Type B pancreatic cell (in vitro differentiated cells): ENCODE results near the gene UGT1A4. TPM values are rescaled to one million over a fixed set of nuclear protein-coding genes. Genes with fewer than 3 reads are reported as not detected.

Experiments
- DNase-seq: peaks from one replicate; pipeline ENCODE4 v3.0.0; 2021; ENCODE audit warnings: mixed read lengths; ENCODE audit not compliant: unreplicated experiment; ENCODE audit errors: extremely low spot score
- H3K27ac Mint-ChIP-seq: 2 replicates; pipeline ENCODE4 v1.8.0; 2021; ENCODE audit warnings: mild to moderate bottlenecking, mixed read lengths
- H3K27me3 Mint-ChIP-seq: 2 replicates; pipeline ENCODE4 v1.8.0; 2021; ENCODE audit warnings: mixed read lengths
- H3K36me3 Mint-ChIP-seq: 2 replicates; pipeline ENCODE4 v1.8.0; 2021; ENCODE audit warnings: mixed read lengths
- H3K4me1 Mint-ChIP-seq: one replicate; pipeline ENCODE4 v1.8.0; 2021; ENCODE audit warnings: mixed read lengths; ENCODE audit not compliant: unreplicated experiment
- H3K4me3 Mint-ChIP-seq: 2 replicates; pipeline ENCODE4 v1.8.0; 2021; ENCODE audit warnings: mild to moderate bottlenecking, mixed read lengths
- H3K9me3 Mint-ChIP-seq: 2 replicates; pipeline ENCODE4 v1.8.0; 2021; ENCODE audit warnings: mixed read lengths
- CTCF ChIP-seq: fragments of 200-600 bp; sonication (generic); conservative IDR thresholded peaks from 2 replicates; pipeline ENCODE4 v1.5.0; 2021; ENCODE audit warnings: antibody characterized with exemption, mild to moderate bottlenecking
- total RNA-seq: library from RNA; stranded (reverse); gene quantifications from 2 replicates; pipeline ENCODE4 v1.2.1, GENCODE V29; 2021; ENCODE audit warnings: low replicate concordance

The UGT1A4 gene
- total RNA-seq, 1 donor from 2014 or later = not detected

DNA sequence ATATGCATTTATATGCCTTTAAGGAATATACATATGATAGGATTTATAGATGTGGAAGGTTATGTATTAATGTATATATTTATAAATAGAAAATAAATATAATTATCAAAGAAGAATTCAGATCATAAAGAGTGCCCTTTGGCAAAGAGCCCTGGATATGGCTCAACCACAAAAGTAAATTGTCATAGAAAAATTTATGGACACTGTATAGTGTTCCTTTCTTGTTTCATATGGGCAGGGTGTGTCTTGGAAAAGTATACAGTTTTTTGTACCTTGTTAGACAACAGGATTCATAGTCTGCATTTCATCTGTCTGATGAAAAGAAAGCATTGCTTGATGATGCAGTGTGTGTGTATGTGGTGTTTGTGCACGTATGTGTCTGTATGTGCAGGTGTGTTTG, 33.9 kb upstream of the UGT1A4 start:
- DNase-seq = no peak
- H3K9me3 Mint-ChIP-seq = no peaks in the 10 kb centered on the region
- peaks cover 15% of the 10 kb centered on the region for H3K27me3 Mint-ChIP-seq
- H3K27ac Mint-ChIP-seq = no peak overlapping the region
- H3K4me1 Mint-ChIP-seq = no peaks in the 10 kb centered on the region
- TF ChIP-seq CTCF = no peak
- H3K36me3 Mint-ChIP-seq = no peaks in the 10 kb centered on the region
- no peak overlapping the region for H3K4me3 Mint-ChIP-seq

DNA sequence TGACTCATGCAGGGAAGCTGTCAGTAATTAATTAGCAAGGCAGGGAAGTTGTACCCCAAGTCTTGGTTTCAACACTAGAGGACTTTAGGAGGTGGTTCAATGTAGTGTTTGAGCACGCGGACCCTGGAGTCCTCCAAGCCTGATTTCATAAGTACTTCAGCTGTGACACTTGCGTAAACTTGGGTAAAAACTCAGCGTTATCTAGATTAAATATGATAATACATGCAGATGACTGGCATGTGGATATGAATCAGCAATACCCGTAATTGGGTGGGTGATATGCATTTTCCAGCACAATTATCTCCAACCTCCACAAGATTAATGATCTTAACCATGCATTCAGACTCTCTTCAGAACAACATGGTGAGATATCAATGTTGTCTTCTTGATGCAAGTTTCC, 31.6 kb upstream of the UGT1A4 start:
- Mint-ChIP-seq H3K4me1 (no peaks in the 10 kb centered on the region), H3K9me3 (no peaks in the 10 kb centered on the region), H3K27ac (no peak overlapping the region), H3K27me3 (peaks cover 8% of the 10 kb centered on the region), H3K4me3 (no peak overlapping the region), H3K36me3 (no peaks in the 10 kb centered on the region)
- DNase-seq = no peak
- TF ChIP-seq CTCF = no peak

DNA sequence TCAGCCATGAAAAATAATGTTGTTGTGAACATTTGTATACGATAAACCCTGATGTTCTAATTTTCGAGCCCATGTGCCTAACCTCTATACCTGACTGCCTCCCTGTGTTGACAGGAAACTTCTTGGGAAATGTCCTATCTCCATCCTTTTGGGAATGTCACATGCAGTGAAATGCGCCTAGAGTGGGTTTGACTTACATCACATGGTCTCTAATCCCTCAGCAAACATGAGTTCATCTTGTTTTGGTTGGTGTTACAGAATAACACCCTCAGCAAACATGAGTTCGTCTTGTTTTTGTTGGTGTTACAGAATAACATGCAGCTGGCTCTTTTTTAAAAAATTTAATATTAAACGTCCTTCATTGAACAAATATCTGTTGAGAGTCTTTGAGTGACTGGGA, 30.2 kb upstream of the UGT1A4 start:
- Mint-ChIP-seq H3K4me3 (no peak overlapping the region), H3K36me3 (no peaks in the 10 kb centered on the region), H3K27me3 (peaks cover 7% of the 10 kb centered on the region), H3K9me3 (no peaks in the 10 kb centered on the region), H3K4me1 (no peaks in the 10 kb centered on the region), H3K27ac (no peak overlapping the region)
- TF ChIP-seq CTCF = no peak
- DNase-seq = no peak

GRCh38 chr2:233689031-233689430, 29.5 kb upstream of the UGT1A4 start:
- Mint-ChIP-seq H3K36me3 (no peaks in the 10 kb centered on the region), H3K4me3 (no peak overlapping the region), H3K9me3 (no peaks in the 10 kb centered on the region), H3K27me3 (peaks cover 7% of the 10 kb centered on the region), H3K4me1 (no peaks in the 10 kb centered on the region), H3K27ac (no peak overlapping the region)
- no peak for TF ChIP-seq CTCF
- DNase-seq = no peak

DNA sequence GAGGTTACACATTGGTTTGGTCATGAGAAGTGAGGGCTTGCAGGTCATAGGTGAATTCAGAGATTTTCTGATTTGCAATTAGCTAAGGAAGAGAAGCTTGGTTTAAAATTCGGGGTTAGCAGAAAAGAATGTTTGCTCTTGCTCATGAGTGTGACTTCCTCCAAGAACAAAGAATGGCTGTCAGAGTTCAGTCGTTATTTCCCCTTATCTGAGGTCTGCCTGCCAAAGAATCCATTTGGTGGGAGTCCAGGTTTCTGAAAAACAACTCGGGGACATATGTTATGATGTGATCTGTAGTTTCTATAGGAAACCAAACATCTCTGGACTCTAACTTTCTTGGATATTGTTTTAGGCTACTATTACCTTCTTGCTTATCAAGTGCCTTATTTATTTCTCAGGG, 29.0 kb upstream of the UGT1A4 start:
- Mint-ChIP-seq H3K27ac (no peak overlapping the region), H3K9me3 (no peaks in the 10 kb centered on the region), H3K4me1 (no peaks in the 10 kb centered on the region), H3K27me3 (peaks cover 7% of the 10 kb centered on the region), H3K36me3 (no peaks in the 10 kb centered on the region), H3K4me3 (no peak overlapping the region)
- no peak for DNase-seq
- no peak for TF ChIP-seq CTCF

- Mint-ChIP-seq H3K4me3 (no peak overlapping the region), H3K4me1 (no peaks in the 10 kb centered on the region), H3K27ac (no peak overlapping the region), H3K9me3 (no peaks in the 10 kb centered on the region), H3K27me3 (peaks cover 7% of the 10 kb centered on the region), H3K36me3 (no peaks in the 10 kb centered on the region)
- no peak for DNase-seq
- TF ChIP-seq CTCF = no peak
These were observed 28.1 kb upstream of the UGT1A4 start for GRCh38 chr2:233690444-233690843.
